ENCODE measurements around the gene ATP6V1G3. TPM values are rescaled to one million over a fixed set of nuclear protein-coding genes. Genes with fewer than 3 reads are reported as not detected.
"Not testable (repeated sequence)": the region's sequence is repeated elsewhere in the genome, so short reads cannot be mapped to it uniquely, and the experiment has no call there.

ATP6V1G3 gene
- total RNA-seq, result not detected

GRCh38 chr1:198540580-198540979 is at the start of gene ATP6V1G3:
Gene ATP6V1G3 (minus strand): TSS chr1:198540680. CDS start chr1:198540650, 30 bp downstream.
- Histone ChIP-seq H3K4me1 (no peaks in the 10 kb centered on the region), H3K36me3 (no peaks in the 10 kb centered on the region), H3K4me3 (no peak within 1 kb of the TSS), H3K27ac (replicated peaks in 1 of 4) (no peak within 1 kb of the TSS), H3K9me3 (no peaks in the 10 kb centered on the region), H3K27me3 (no peaks in the 10 kb centered on the region)
- no peak for DNase-seq (ENCODE audit: extremely low spot score)
- intact Hi-C loops (cut with DNase I), result no loop called here
- WGBS, result 80% methylated on average over 1 of the region's 1 CpG
- TF ChIP-seq EP300 (IDR thresholded peaks at IDR 0.05), result no peak
- TF ChIP-seq CTCF (IDR thresholded peaks at IDR 0.05), result no peak
- no peak for TF ChIP-seq POLR2AphosphoS5 (IDR thresholded peaks at IDR 0.05)
- TF ChIP-seq POLR2A (IDR thresholded peaks at IDR 0.05; ENCODE audit: low read depth), result no peak

GRCh38 chr1:198588845-198589244 is 48.4 kb upstream of the ATP6V1G3 start:
- intact Hi-C loops (cut with DNase I), result no loop called here
- no peaks in the 10 kb centered on the region for H3K4me1 ChIP-seq
- H3K36me3 ChIP-seq, result no peaks in the 10 kb centered on the region
- no peak overlapping the region for H3K4me3 ChIP-seq
- no peaks in the 10 kb centered on the region for H3K27me3 ChIP-seq
- peaks cover 0 to 12% (median 8%) of the 10 kb centered on the region in 4 donors for H3K9me3 ChIP-seq
- TF ChIP-seq EP300 (IDR thresholded peaks at IDR 0.05) (no peak), POLR2AphosphoS5 (IDR thresholded peaks at IDR 0.05) (no peak), CTCF (IDR thresholded peaks at IDR 0.05) (no peak), POLR2A (IDR thresholded peaks at IDR 0.05; ENCODE audit: low read depth) (no peak)
- no peak overlapping the region for H3K27ac ChIP-seq (replicated peaks in 1 of 4)
- DNase-seq (ENCODE audit: extremely low spot score), result no peak

- H3K4me3 ChIP-seq, result no peak overlapping the region
- intact Hi-C loops (cut with DNase I), result no loop called here
- no peak for DNase-seq (ENCODE audit: extremely low spot score)
- H3K9me3 ChIP-seq, result peaks cover 0 to 12% (median 2%) of the 10 kb centered on the region in 4 donors
- H3K27me3 ChIP-seq, result no peaks in the 10 kb centered on the region
- 92% methylated on average over 25 of the region's 26 CpGs for WGBS
- no peak overlapping the region for H3K27ac ChIP-seq (replicated peaks in 1 of 4)
- no peaks in the 10 kb centered on the region for H3K4me1 ChIP-seq
- TF ChIP-seq POLR2AphosphoS5 (IDR thresholded peaks at IDR 0.05) (no peak), CTCF (IDR thresholded peaks at IDR 0.05) (no peak), POLR2A (IDR thresholded peaks at IDR 0.05; ENCODE audit: low read depth) (no peak), EP300 (IDR thresholded peaks at IDR 0.05) (no peak)
- H3K36me3 ChIP-seq, result no peaks in the 10 kb centered on the region
Observed at GRCh38 chr1:198584163-198584562, 43.7 kb upstream of the ATP6V1G3 start.

- DNase-seq (ENCODE audit: extremely low spot score); H3K27ac ChIP-seq (replicated peaks in 1 of 4); intact Hi-C loops (cut with DNase I); H3K36me3 ChIP-seq; H3K9me3 ChIP-seq; H3K4me3 ChIP-seq; H3K27me3 ChIP-seq; H3K4me1 ChIP-seq: not testable (repeated sequence)
- 82% methylated on average over 5 of the region's 5 CpGs for WGBS
Observed at GRCh38 chr1:198583209-198583802, 42.8 kb upstream of the ATP6V1G3 start.

GRCh38 chr1:198577444-198577843 is 37.0 kb upstream of the ATP6V1G3 start:
- no peak for DNase-seq (ENCODE audit: extremely low spot score)
- intact Hi-C loops (cut with DNase I), result no loop called here
- Histone ChIP-seq H3K9me3 (peaks cover 0 to 7% (median 0%) of the 10 kb centered on the region in 4 donors), H3K27me3 (no peaks in the 10 kb centered on the region), H3K27ac (replicated peaks in 1 of 4) (no peak overlapping the region), H3K4me3 (no peak overlapping the region), H3K4me1 (no peaks in the 10 kb centered on the region), H3K36me3 (no peaks in the 10 kb centered on the region)
- TF ChIP-seq EP300 (IDR thresholded peaks at IDR 0.05), result no peak
- no peak for TF ChIP-seq POLR2A (IDR thresholded peaks at IDR 0.05; ENCODE audit: low read depth)
- TF ChIP-seq CTCF (IDR thresholded peaks at IDR 0.05), result no peak
- no peak for TF ChIP-seq POLR2AphosphoS5 (IDR thresholded peaks at IDR 0.05)
- WGBS, result 84% methylated on average over 1 of the region's 1 CpG
